Panc1 (cell line): ENCODE measurements around the gene THRB. TPM values are rescaled to one million over a fixed set of nuclear protein-coding genes. Genes with fewer than 3 reads are reported as not detected.

Experiments used
- ATAC-seq: fragments of 200-7000 bp; cut with Tn5 transposase; 2 replicates; pipeline ENCODE4 v1.9.1; 2020; ENCODE audit warnings: mild to moderate bottlenecking, moderate library complexity
- BruUV-seq: library from RNA; stranded (reverse); fragments of 400-500 nt; replicated peaks from 2 replicates; lab custom pipeline; 2021; lab: Mats Ljungman, UMichigan
- CTCF ChIA-PET: fragments of 300-600 bp; sonication (Branson Sonifier 250); formaldehyde crosslinking; loops from one replicate; lab custom pipeline; 2022; ENCODE audit warnings: antibody characterized with exemption; lab: Charles Lee
- POLR2A ChIA-PET: fragments of 300-600 bp; sonication (Branson Sonifier 250); formaldehyde crosslinking; loops from one replicate; lab custom pipeline; 2022; ENCODE audit warnings: antibody characterized with exemption; lab: Charles Lee
- DNase-seq: peaks from one replicate; pipeline ENCODE4 v3.0.0-alpha.2; 2010; ENCODE audit warnings: low read depth, low spot score
- H3K27ac ChIP-seq: 2 replicates; pipeline ENCODE4 v1.5.1; 2011; ENCODE audit warnings: mild to moderate bottlenecking, low read length, inconsistent platforms
- H3K27me3 ChIP-seq: fragments of 200-500 bp; sonication (Bioruptor generic); 2 replicates; pipeline ENCODE4 v1.6.0; 2014; ENCODE audit warnings: low read length, inconsistent platforms; ENCODE audit not compliant: control insufficient read depth, insufficient read depth
- H3K36me3 ChIP-seq: fragments of 200-500 bp; sonication (Bioruptor generic); 2 replicates; pipeline ENCODE4 v1.5.1; 2014; ENCODE audit warnings: inconsistent platforms, mild to moderate bottlenecking, low read length, moderate library complexity; ENCODE audit not compliant: control insufficient read depth, insufficient read depth
- H3K4me1 ChIP-seq: 2 replicates; pipeline ENCODE4 v1.5.1; 2011; ENCODE audit warnings: inconsistent platforms, mild to moderate bottlenecking, low read length, moderate library complexity; ENCODE audit not compliant: control insufficient read depth, insufficient read depth
- H3K4me3 ChIP-seq, 2 experiments: 2 replicates each; pipeline ENCODE4 v1.5.1; 2011 to 2012; ENCODE audit warnings: low read depth in 2 of 2, low read length in 2 of 2, mild to moderate bottlenecking in 2 of 2, inconsistent platforms in 1 of 2, moderate library complexity in 1 of 2
- H3K9me3 ChIP-seq: fragments of 200-500 bp; sonication (Bioruptor generic); 2 replicates; pipeline ENCODE4 v1.5.1; 2014; ENCODE audit warnings: low read depth, mild to moderate bottlenecking, inconsistent platforms, low read length, moderate library complexity; ENCODE audit not compliant: control insufficient read depth, insufficient read depth
- POLR2AphosphoS5 ChIP-seq: IDR thresholded peaks from 2 replicates; pipeline ENCODE4 v1.6.1; 2012; ENCODE audit warnings: mild to moderate bottlenecking, low read depth, low read length, moderate library complexity
- SIN3A ChIP-seq: IDR thresholded peaks from 2 replicates; pipeline ENCODE4 v1.6.1; 2012; ENCODE audit warnings: low read depth, mild to moderate bottlenecking, low read length, moderate library complexity, borderline replicate concordance; ENCODE audit not compliant: insufficient read depth
- TCF7L2 ChIP-seq: IDR thresholded peaks from 2 replicates; pipeline ENCODE4 v1.6.1; 2011; ENCODE audit warnings: mild to moderate bottlenecking, low read depth, low read length, inconsistent platforms
- in situ Hi-C: cut with HindIII; loops from 2 replicates; pipeline ENCODE4 v1.10.0; 2016; ENCODE audit warnings: low sequenced_read_pairs, low pct_unique_long_range_greater_than_20kb
- intact Hi-C: fragments of 100-400 bp; cut with micrococcal nuclease; formaldehyde crosslinking; loops from one replicate; pipeline ENCODE4 v1.10.0; 2022; ENCODE audit not compliant: unreplicated experiment
- total RNA-seq: library from RNA; stranded (reverse); gene quantifications from one replicate; pipeline ENCODE4 v1.2.1, GENCODE V29; 2021; ENCODE audit not compliant: unreplicated experiment
- TF ChIP-seq, protein P1 (sequence below), 2 experiments: IDR thresholded peaks; 2 replicates each; pipeline ENCODE4 v1.6.1; 2011 to 2012; ENCODE audit warnings: low read depth in 2 of 2, control low read depth in 1 of 2, low read length in 1 of 2, mild to moderate bottlenecking in 1 of 2, moderate library complexity in 1 of 2; ENCODE audit not compliant: insufficient read depth in 1 of 2
- TF ChIP-seq, protein P2 (sequence below): fragments of 450-650 bp; IDR thresholded peaks from 2 replicates; pipeline ENCODE4 v1.5.1; 2017; ENCODE audit warnings: mild to moderate bottlenecking

Gene THRB
- total RNA-seq, 1 experiment from 2014 or later, result 3.9 TPM

DNA sequence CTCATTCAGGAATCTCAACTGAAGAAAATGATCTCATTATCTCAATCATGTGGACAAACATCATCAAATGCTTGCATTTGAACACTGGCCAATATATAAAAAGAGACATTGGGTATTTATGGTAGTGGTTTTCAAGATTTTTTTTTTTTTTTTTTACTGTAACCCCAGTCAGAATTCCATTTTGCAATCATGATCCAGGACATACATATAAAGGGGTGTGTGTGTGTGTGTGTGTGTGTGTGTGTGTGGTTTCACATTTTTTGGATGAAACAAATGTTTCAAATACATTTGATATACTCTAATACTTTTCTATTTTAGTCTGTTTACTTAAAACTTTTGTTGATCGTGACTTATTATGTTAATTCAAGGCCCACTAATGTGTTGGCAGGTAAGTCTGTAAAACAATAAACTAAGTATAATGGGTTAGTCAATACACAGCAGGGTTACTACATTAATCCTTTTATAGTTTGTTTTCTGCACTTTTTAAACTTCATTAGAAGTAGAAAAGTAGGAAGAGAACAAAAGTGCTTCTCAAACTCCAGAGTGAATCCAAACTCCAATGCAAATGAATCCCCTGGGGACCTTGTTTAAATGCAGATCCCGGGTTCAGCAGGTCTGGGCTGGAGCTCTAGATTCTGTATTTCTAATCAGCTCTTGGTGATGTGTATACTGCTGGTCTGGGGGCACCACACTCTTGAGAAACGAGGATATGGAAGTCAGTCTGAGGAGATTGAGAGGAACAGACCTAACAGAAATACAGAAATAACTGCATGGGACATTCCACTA, 17.6 kb downstream of the THRB start:
- intact Hi-C loops (no loop called here), in situ Hi-C loops (no loop called here)
- Histone ChIP-seq H3K27ac (no peak overlapping the region), H3K4me3 (no peak overlapping the region), H3K27me3 (no peaks in the 10 kb centered on the region), H3K36me3 (no peaks in the 10 kb centered on the region), H3K9me3 (no peaks in the 10 kb centered on the region), H3K4me1 (no peaks in the 10 kb centered on the region)
- ChIA-PET CTCF (no interaction called here), POLR2A (interaction anchor here (0.6 kb wide), 1 partner anchor 529 kb away, joined by 3 read pairs; no protein-coding TSS in a partner anchor)
- ATAC-seq (no peak), DNase-seq (no peak)
- TF ChIP-seq SIN3A, result no peak
- no peak for TF ChIP-seq POLR2AphosphoS5
- no peak for TF ChIP-seq TCF7L2
- TF ChIP-seq, protein P1, sequence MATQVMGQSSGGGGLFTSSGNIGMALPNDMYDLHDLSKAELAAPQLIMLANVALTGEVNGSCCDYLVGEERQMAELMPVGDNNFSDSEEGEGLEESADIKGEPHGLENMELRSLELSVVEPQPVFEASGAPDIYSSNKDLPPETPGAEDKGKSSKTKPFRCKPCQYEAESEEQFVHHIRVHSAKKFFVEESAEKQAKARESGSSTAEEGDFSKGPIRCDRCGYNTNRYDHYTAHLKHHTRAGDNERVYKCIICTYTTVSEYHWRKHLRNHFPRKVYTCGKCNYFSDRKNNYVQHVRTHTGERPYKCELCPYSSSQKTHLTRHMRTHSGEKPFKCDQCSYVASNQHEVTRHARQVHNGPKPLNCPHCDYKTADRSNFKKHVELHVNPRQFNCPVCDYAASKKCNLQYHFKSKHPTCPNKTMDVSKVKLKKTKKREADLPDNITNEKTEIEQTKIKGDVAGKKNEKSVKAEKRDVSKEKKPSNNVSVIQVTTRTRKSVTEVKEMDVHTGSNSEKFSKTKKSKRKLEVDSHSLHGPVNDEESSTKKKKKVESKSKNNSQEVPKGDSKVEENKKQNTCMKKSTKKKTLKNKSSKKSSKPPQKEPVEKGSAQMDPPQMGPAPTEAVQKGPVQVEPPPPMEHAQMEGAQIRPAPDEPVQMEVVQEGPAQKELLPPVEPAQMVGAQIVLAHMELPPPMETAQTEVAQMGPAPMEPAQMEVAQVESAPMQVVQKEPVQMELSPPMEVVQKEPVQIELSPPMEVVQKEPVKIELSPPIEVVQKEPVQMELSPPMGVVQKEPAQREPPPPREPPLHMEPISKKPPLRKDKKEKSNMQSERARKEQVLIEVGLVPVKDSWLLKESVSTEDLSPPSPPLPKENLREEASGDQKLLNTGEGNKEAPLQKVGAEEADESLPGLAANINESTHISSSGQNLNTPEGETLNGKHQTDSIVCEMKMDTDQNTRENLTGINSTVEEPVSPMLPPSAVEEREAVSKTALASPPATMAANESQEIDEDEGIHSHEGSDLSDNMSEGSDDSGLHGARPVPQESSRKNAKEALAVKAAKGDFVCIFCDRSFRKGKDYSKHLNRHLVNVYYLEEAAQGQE (IDR thresholded peaks at IDR 0.05; ENCODE audit: insufficient read depth in 1 of 2, low read depth in 2 of 2, low read length in 1 of 2), result no peak
- no TSS peak for BruUV-seq

DNA sequence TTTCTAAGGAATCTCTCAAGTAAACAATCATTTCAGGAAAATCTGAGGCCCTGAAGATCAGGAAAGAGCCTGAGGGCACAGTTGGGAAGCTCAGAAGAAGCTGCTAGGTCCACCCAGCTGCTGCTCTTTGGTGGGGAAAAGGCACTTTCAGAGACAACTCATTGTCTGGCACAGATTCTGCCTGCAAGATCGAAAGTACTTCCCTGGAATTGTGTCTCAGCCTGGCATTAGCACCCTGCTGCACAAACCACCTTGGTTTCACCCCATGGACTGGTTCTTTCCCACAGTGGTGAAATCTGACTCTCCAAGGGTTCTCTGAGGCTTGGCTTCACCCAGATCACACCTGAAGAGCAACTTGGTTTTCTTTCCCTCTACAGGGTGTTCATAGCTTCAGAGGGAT, 18.7 kb downstream of the THRB start:
- Histone ChIP-seq H3K27ac (no peak overlapping the region), H3K9me3 (no peaks in the 10 kb centered on the region), H3K27me3 (no peaks in the 10 kb centered on the region), H3K4me3 (peak overlapping the region in 1 of 2 experiments; percentile 8; a peak in 1 of 4 replicates), H3K36me3 (no peaks in the 10 kb centered on the region), H3K4me1 (no peaks in the 10 kb centered on the region)
- ChIA-PET CTCF (no interaction called here), POLR2A (no interaction called here)
- no peak for DNase-seq
- TF ChIP-seq, protein P1 (IDR thresholded peaks at IDR 0.05; ENCODE audit: insufficient read depth in 1 of 2, low read depth in 2 of 2, low read length in 1 of 2), result no peak
- TF ChIP-seq TCF7L2, result no peak
- no peak for TF ChIP-seq SIN3A
- TF ChIP-seq POLR2AphosphoS5, result no peak
- TF ChIP-seq, protein P2, sequence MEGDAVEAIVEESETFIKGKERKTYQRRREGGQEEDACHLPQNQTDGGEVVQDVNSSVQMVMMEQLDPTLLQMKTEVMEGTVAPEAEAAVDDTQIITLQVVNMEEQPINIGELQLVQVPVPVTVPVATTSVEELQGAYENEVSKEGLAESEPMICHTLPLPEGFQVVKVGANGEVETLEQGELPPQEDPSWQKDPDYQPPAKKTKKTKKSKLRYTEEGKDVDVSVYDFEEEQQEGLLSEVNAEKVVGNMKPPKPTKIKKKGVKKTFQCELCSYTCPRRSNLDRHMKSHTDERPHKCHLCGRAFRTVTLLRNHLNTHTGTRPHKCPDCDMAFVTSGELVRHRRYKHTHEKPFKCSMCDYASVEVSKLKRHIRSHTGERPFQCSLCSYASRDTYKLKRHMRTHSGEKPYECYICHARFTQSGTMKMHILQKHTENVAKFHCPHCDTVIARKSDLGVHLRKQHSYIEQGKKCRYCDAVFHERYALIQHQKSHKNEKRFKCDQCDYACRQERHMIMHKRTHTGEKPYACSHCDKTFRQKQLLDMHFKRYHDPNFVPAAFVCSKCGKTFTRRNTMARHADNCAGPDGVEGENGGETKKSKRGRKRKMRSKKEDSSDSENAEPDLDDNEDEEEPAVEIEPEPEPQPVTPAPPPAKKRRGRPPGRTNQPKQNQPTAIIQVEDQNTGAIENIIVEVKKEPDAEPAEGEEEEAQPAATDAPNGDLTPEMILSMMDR, result no peak
- intact Hi-C loops (no loop called here), in situ Hi-C loops (no loop called here)
- no peak for ATAC-seq
- BruUV-seq, result no TSS peak
